Neural crest cell (in vitro differentiated cells): ENCODE data around the gene FAM89B. TPM values are rescaled to one million over a fixed set of nuclear protein-coding genes. Genes with fewer than 3 reads are reported as not detected.

Source experiments
- DNase-seq: peaks from one replicate; pipeline ENCODE4 v3.0.0; 2021; ENCODE audit warnings: low read depth, mixed read lengths, low spot score
- H3K27ac Mint-ChIP-seq: one replicate; pipeline ENCODE4 v1.8.0; 2021; ENCODE audit warnings: mild to moderate bottlenecking, mixed read lengths; ENCODE audit not compliant: unreplicated experiment
- H3K27me3 Mint-ChIP-seq: 2 replicates; pipeline ENCODE4 v1.8.0; 2021; ENCODE audit warnings: low read depth, mild to moderate bottlenecking, mixed read lengths
- H3K36me3 Mint-ChIP-seq: 2 replicates; pipeline ENCODE4 v1.8.0; 2021; ENCODE audit warnings: low read depth, mild to moderate bottlenecking, mixed read lengths
- H3K4me1 Mint-ChIP-seq: 2 replicates; pipeline ENCODE4 v1.8.0; 2021; ENCODE audit warnings: mixed read lengths
- H3K4me3 Mint-ChIP-seq: one replicate; pipeline ENCODE4 v1.8.0; 2021; ENCODE audit warnings: mild to moderate bottlenecking, mixed read lengths
- H3K9me3 Mint-ChIP-seq: 2 replicates; pipeline ENCODE4 v1.8.0; 2021; ENCODE audit warnings: mixed read lengths
- total RNA-seq: library from RNA; stranded (reverse); gene quantifications from 2 replicates; pipeline ENCODE4 v1.2.1, GENCODE V29; 2021
- TF ChIP-seq, protein P1 (sequence below): fragments of 200-600 bp; sonication (generic); conservative IDR thresholded peaks from 2 replicates; pipeline ENCODE4 v1.5.0; 2021; ENCODE audit warnings: antibody characterized with exemption, mild to moderate bottlenecking

FAM89B gene
- total RNA-seq, 1 donor from 2014 or later, result 86.3 TPM

- DNase-seq, result no peak
- no peaks in the 10 kb centered on the region for H3K36me3 Mint-ChIP-seq
- peaks cover 33% of the 10 kb centered on the region for H3K4me1 Mint-ChIP-seq
- H3K27ac Mint-ChIP-seq, result no peak overlapping the region
- no peak overlapping the region for H3K4me3 Mint-ChIP-seq
- peaks cover 67% of the 10 kb centered on the region for H3K27me3 Mint-ChIP-seq
- no peaks in the 10 kb centered on the region for H3K9me3 Mint-ChIP-seq
- TF ChIP-seq, protein P1, sequence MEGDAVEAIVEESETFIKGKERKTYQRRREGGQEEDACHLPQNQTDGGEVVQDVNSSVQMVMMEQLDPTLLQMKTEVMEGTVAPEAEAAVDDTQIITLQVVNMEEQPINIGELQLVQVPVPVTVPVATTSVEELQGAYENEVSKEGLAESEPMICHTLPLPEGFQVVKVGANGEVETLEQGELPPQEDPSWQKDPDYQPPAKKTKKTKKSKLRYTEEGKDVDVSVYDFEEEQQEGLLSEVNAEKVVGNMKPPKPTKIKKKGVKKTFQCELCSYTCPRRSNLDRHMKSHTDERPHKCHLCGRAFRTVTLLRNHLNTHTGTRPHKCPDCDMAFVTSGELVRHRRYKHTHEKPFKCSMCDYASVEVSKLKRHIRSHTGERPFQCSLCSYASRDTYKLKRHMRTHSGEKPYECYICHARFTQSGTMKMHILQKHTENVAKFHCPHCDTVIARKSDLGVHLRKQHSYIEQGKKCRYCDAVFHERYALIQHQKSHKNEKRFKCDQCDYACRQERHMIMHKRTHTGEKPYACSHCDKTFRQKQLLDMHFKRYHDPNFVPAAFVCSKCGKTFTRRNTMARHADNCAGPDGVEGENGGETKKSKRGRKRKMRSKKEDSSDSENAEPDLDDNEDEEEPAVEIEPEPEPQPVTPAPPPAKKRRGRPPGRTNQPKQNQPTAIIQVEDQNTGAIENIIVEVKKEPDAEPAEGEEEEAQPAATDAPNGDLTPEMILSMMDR, result no peak
Observed at GRCh38 chr11:65547446-65548125, 24.8 kb upstream of the FAM89B start.

DNA sequence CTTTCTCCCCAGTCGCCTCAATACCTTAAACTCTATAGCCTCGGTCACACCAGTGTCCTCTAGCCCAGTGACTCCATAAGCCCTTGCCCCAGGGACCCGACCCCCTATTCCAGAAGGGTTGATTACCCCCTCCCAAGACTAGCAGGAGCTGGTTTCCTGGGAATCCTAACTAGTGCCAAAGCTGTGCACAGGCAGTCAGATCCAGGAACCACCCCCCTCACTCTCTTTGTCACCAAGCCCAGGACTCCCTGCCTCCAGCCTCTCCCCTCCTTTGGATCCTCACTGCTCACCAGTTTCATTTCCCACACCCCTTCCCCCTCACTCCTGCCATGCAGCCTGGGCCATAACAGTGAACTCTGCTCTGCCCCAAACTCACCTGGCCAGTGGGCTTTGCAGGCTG is 23.9 kb upstream of the FAM89B start:
- no peaks in the 10 kb centered on the region for H3K36me3 Mint-ChIP-seq
- DNase-seq, result no peak
- TF ChIP-seq, protein P1, result no peak
- no peak overlapping the region for H3K27ac Mint-ChIP-seq
- peak overlapping the region; percentile 44 for H3K4me3 Mint-ChIP-seq
- peaks cover 64% of the 10 kb centered on the region for H3K27me3 Mint-ChIP-seq
- peaks cover 34% of the 10 kb centered on the region for H3K4me1 Mint-ChIP-seq
- H3K9me3 Mint-ChIP-seq, result no peaks in the 10 kb centered on the region

DNA sequence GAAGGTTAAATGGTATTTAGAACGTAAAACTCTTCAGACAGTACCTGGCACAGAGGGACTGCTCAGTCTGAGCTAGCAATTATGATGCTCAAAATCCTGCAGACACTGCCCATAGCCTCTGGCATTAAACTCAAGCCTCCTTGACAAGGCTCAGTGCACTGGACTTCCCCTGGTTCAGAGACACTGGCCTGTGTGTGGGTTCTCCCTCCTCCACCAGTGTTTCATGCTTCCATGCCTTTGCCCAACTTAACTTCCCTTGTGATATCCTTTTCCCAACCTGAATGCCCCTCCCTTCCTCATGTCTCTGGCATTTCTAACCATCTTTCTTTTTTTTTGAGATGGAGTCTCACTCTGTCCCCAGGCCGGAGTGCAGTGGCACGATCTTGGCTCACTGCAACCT is 23.2 kb upstream of the FAM89B start:
- Mint-ChIP-seq H3K36me3 (no peaks in the 10 kb centered on the region), H3K4me3 (no peak overlapping the region), H3K27me3 (peaks cover 61% of the 10 kb centered on the region), H3K27ac (no peak overlapping the region), H3K4me1 (peaks cover 32% of the 10 kb centered on the region), H3K9me3 (no peaks in the 10 kb centered on the region)
- TF ChIP-seq, protein P1, result no peak
- no peak for DNase-seq

GRCh38 chr11:65551572-65552387 is 20.6 kb upstream of the FAM89B start:
- H3K9me3 Mint-ChIP-seq, result no peaks in the 10 kb centered on the region
- TF ChIP-seq, protein P1, result peak; percentile 51
- no peak overlapping the region for H3K27ac Mint-ChIP-seq
- DNase-seq, result no peak
- H3K27me3 Mint-ChIP-seq, result peaks cover 50% of the 10 kb centered on the region
- peak overlapping the region; percentile 73 for H3K4me3 Mint-ChIP-seq
- peaks cover 46% of the 10 kb centered on the region for H3K4me1 Mint-ChIP-seq
- no peaks in the 10 kb centered on the region for H3K36me3 Mint-ChIP-seq

DNA sequence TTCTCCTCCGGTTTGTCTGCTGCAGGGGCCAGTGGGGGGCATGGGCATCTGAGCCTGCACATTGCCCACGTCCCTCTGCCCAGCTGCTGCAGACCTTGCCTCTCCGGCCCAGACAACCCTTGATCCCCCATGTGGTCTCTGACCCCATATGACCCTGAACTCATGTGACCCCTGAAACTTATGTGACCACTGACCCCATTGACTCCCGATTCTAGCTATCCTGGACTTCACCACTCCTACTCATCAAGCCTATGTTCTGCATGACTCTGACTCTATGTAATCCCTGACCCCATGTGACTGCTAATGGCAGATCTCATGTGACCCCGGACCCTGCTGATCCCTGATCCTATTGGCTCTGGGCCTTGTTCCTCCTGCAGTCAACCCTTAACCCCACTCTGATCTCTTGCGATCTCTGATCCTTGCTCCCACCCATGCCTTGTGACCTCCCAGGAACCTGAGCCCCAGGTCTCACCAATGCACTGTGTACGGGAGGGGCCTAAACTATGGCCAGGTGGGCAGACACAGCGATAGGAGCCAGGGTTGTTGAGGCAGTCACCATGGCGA is 19.9 kb upstream of the FAM89B start:
- no peak overlapping the region for H3K27ac Mint-ChIP-seq
- no peak for DNase-seq
- H3K4me1 Mint-ChIP-seq, result peaks cover 51% of the 10 kb centered on the region
- peak overlapping the region; percentile 73 for H3K4me3 Mint-ChIP-seq
- peaks cover 52% of the 10 kb centered on the region for H3K27me3 Mint-ChIP-seq
- H3K36me3 Mint-ChIP-seq, result no peaks in the 10 kb centered on the region
- TF ChIP-seq, protein P1, result no peak
- H3K9me3 Mint-ChIP-seq, result no peaks in the 10 kb centered on the region
